HT1080 (cell line): ENCODE results near the gene IFNLR1. TPM values are rescaled to one million over a fixed set of nuclear protein-coding genes. Genes with fewer than 3 reads are reported as not detected.

Source experiments
- DNase-seq: peaks from one replicate; pipeline ENCODE4 v3.0.0-alpha.2; 2015; ENCODE audit warnings: low read depth
- total RNA-seq: library from RNA; depleted of rRNA; stranded (reverse); fragments of >200 nt; shearing (Covaris generic); gene quantifications from 2 replicates; pipeline ENCODE4 v1.2.3, GENCODE V29; 2014

The IFNLR1 gene
- total RNA-seq, 1 experiment from 2014 or later = not detected

GRCh38 chr1:24124980-24125379 is 62.1 kb downstream of the IFNLR1 start:
- DNase-seq = no peak

DNA sequence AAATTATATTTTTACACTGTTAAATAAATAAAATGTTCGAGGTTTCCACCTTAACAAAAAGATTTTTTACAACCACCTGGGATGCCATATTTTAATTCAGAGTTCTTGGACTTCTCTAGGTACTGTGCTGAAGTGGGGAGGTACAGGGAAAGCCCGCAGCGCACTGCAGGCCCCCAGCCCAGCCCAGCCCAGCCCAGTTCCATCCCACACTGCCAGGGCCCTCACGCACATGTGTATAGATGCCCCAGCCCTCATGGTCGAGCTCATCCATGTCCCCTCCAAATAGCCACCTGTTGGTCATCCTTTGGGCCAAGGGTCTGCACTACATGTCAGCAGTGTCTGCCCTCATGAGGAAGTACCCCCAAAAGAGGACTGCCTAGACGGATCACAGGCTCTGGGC is 63.5 kb downstream of the IFNLR1 start:
- DNase-seq = no peak

DNA sequence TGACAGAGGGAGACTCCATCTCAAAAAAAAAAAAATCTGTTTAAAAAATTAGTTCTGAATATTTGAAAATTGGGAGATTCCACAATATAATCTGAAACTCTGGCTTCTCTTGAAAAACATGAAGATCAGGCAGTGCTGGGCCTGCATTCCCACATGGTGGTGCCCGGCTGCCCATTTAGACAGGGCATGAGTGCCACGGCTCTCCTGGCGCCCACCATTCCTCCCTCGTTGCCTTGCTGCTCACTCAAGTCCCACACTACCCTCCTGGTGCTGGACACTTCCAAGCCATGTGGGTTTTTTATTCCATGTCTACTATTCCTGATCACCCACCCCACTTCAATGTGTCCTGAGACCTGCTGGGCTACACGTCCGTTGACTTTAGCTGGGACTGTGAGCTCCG is 64.3 kb downstream of the IFNLR1 start:
- no peak for DNase-seq

DNA sequence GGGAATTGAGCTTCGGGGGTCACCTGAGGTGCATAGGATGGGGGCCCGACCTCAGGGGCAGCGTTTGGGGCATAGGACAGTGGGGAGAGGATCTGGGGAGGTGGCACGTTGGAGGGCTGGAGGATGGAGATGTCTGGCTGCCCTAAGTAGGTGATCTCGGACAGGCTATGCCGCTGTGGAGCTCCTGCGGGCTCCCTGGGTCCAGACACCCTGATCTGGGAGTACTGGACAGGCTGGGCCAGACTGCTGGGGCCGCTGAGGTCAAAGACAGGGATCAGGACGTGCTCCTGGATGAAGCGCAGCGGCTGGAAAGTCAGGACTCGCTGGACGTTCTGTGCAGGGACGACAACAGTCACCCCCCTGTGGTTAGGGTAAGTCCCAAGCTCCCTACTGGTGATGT is 65.7 kb downstream of the IFNLR1 start:
- no peak for DNase-seq

DNA sequence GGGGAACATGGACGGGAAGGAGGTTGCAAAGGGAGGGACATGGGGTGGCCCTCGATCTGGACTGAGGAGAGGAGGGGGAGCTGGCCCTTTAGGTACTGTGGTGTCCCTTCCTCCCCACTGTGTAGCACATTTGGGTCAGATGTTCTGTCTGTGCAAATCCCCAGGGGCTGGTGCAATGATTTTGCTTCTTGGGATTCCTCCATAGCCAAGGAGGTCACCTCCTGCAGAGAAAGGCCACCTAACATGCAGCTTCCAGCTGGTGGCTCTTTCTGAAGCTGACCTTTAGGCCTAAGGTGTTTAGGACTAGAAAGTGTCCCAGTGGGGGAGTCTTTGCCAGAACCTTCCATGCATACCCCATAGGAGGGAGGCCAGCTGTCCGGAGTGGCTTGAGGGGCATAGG is 66.1 kb downstream of the IFNLR1 start:
- DNase-seq = no peak

DNA sequence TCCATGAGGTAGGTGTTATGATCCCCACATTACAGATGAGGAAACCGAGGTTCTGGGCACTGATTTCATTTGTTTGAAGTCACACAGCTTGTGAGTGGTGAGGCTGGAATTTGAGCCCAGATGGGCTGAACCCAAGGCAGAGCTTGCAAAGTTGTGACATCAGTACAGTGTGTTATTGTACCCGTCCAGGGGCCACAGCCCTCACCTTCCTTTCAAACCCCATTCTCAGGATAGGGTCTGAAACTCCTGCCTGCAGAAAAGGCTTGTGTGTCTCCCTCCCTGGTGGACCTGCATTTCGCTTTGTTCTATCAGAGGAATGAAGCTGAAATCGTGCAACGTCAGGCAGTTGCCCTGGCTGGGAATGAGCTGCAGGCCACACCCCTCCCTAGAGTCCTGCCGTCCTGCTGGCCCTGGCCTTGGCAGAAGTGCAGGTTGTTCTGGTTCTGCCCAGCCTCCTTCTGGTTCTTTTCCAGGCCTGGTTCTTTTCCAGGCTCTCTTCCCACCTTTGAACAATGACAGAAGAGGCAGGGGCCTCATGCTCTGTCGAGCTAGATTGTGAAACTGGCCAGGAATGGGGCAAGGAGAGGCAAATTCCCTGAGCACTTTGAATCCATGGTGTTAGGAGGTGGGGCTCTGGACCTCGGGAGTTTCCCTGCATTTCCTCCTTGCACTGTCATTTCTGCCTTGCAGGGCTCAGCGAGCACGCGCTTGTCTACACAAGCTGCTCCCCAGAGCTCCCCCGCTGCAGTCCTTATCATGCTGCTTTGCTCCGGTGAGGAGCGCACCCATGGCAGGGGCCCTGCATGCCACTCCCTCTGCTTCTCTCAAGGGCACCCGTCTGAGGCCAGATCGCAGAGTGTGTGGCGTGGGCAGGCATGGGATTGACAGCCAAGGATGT is 67.0 kb downstream of the IFNLR1 start:
- DNase-seq = no peak

GRCh38 chr1:24119489-24119858 is 67.6 kb downstream of the IFNLR1 start:
- no peak for DNase-seq

- DNase-seq = no peak
Measured at GRCh38 chr1:24118410-24119242, 68.5 kb downstream of the IFNLR1 start.

- peak; percentile 47 for DNase-seq
Measured at GRCh38 chr1:24117722-24118409, 69.2 kb downstream of the IFNLR1 start.

GRCh38 chr1:24117132-24117531 is 70.0 kb downstream of the IFNLR1 start:
- no peak for DNase-seq

GRCh38 chr1:24114753-24115152 is 72.3 kb downstream of the IFNLR1 start:
- no peak for DNase-seq

DNA sequence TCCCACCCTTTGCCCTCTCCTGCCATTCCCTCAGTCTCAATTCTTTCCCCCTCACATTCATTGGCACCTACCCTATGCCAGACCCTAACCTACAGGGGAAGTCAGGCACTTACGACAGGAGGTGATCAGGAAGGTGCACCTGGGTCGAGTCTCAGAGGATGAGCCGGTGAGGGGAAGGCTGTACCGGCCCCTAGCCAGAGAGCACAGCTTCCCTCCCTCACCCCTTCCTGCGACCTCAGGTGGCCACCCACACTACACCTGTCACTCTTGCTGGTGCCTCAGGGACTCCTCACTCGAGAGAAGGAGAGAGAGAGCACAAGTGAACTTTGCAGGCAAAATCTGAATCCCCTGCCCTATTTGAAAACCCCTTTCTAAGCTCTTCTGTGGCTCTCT is 73.5 kb downstream of the IFNLR1 start:
- no peak for DNase-seq

DNA sequence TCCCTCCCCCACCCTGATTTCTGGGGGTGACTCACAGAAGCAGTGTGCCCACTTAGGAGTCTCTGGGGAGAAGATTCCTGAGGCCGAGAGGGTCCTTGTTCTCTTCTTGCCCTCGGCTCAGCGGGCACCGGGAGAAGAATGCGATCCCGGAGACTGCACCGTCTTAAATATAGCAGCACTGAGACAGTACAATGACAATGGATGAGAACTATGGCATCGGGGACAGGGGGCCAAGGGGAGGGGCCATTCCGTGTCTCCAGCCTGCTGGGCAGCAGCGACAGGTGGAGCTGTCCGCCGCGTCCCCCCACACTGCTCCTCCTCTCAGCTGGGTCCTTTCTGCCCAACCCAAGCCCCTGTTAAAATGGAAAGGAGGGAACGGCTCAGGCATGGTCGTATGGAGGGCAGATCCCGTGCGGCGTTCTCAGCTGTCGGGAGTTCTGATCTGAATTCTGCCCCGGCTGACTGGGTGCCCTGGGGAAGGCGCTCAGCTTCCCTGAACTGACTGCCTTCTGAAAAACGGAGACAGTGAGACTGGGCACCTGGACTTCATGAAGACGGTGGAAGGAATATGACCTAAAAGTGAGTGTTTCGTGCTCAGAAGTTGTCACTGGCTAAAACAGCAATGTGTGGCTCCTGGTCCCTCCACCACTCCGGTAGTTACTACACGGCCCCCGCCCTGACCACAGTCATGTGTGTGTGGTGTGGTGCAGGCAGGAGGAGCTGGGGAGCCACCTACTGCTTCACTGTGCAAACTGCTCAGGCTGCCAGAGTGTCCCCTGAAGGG is 74.9 kb downstream of the IFNLR1 start, which contains the start of gene MYOM3:
TSS of gene MYOM3 (minus strand) at position 140 of the 784 bp plus-strand sequence. CDS start 3,499 bp downstream, outside the sequence.
- DNase-seq = peak; percentile 69

DNA sequence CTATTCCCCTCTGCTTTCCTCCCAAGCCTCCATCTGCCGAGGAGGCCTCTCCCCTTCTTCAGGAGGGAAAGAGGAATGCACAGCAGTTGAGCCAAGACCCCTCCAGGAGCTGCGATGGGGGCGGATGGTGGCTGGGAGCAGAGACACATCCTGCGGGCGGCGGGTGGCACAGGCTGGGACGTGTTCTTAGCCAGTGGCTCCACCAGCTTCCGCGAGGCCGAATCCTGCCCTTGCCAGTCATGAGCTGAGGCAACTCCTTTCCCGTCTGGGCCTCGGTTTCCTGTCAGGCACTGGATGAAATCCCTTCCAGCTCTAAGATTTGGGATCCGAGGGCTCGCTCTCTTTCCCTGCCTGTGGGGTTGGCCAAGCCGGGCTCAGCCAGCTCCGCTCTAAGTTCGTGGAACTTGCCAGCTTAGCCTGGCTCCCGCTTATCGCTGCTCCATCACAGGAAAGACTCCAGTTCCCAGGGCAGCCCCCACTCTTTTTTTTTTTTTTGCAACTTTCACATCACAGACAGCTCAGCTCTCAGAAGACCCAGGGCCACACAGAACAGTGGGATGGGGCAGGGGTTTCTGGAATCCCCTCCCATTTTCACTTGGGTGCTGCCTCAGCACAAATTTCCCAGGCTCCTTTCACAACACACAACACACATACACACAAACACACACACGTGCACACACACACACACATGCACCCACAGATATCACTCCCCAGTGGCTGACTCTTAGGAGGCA is 75.7 kb downstream of the IFNLR1 start:
- DNase-seq = no peak

- no peak for DNase-seq
Measured at GRCh38 chr1:24110642-24111261, 76.3 kb downstream of the IFNLR1 start.

DNA sequence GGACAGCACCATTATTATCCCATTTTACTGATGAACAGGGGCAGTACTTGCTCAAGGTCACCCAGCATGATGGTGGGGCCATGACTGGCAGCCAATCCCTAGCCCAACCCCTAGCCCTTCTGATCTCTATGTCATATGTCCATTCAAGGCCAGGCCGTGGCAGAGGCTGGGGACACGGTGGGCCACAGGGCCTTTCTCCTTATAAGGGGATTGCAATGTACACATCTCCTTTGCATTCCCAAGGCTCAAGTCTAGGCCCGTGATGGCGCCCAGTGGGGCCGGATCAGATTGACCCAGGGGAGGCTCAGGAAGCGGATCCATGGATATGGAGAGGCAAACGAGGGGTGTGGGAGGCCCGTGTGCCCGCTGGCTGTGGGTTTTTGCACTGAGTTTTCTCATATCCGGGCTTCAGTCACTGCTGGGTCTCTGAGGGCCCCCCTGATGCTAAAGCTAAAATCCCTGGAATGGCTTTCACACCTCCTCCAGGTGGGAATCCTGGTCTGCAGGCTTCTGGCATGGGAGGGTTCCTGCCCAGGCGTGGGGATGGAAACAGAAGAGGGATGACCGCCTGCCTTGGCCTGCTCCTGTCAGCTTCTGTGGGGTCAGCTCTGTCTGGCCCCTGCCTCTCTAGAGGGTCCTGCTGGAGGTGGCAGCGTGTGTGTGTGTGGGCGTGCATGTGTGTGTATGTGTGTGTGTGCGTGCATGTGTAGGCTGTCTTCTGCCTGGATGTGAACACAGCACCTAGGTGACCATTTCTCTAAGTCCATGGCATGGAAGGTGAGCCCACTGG is 77.2 kb downstream of the IFNLR1 start:
- no peak for DNase-seq

DNA sequence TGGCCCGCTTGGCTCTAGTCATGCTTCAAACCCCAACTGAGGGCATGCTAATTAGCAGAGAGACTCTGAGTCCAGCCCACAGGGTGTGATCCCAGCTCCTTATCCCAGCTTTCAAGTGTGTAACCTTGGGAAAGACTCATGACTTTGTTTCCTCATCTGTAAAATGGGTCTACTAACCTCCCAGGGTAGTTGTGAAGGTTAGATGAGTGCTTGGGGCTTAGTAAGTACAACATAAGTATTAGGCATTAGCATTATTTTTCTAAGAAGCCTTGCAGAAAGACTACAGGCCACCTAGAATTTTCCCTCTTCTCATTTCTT is 78.0 kb downstream of the IFNLR1 start:
- DNase-seq = no peak

- DNase-seq = peak; percentile 91
Measured at GRCh38 chr1:24108334-24109165, 78.5 kb downstream of the IFNLR1 start.
